Stimulated activated CD4-positive, alpha-beta T cell treated with anti-CD3 and anti-CD28 coated beads, Interleukin-1b, Interleukin-23, amount 100 ng/mL, for 4 hours (primary cell): ENCODE data around the gene KRT13.
A peak's percentile ranks its signal among the peaks of the same experiment; 100 is the strongest.
"Not testable (repeated sequence)": the region's sequence is repeated elsewhere in the genome, so short reads cannot be mapped to it uniquely, and the experiment has no call there.

Experiments used
- DNase-seq, 2 donors: peaks; one replicate each; pipeline ENCODE4 v3.0.0-alpha.2; 2020; ENCODE audit warnings: low read depth in 2 of 2

KRT13 gene

DNA sequence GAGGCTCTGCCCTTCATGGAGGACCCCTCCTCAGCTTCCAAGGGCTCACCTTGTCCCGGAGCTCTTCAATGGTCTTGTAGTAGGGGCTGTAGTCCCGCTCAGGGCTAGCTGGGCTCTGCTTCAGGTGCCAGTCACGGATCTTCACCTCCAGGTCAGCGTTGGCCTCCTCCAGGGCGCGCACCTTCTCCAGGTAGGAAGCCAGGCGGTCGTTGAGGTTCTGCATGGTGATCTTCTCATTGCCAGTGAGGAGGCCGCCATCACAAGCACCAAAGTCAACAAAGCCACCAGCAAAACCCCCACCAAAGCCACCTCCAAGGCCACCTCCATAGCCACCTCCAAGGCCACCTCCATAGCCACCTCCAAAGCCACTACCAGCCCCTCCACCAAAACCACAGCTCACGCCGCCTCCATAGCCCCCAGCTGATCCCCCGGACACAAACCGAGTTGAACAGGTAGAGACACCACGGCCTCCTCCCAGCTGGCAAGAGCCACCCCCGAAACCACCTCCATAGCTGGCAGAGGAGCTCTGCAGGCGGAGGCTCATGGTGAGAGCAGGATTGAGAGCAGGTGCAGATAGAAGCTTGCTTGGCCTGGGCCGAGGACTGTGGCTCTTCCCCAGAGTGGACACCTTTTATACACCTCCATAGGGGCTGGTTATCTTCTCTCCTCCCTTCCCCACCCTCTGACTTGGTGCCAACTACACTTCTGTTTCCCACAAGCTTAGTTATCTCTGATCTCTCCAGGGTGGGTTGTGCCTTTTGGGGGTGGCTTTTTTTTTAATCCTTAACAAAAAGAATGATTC is at the start of gene KRT13:
KRT13 (minus strand) TSS at position 606 of the 802 bp plus-strand sequence; CDS start at position 544, 62 bp downstream.
- no peak for DNase-seq

GRCh38 chr17:41553987-41554680 is 48.7 kb upstream of the KRT13 start:
- no peak for DNase-seq

GRCh38 chr17:41553176-41553575 is 47.8 kb upstream of the KRT13 start:
- no peak for DNase-seq

DNA sequence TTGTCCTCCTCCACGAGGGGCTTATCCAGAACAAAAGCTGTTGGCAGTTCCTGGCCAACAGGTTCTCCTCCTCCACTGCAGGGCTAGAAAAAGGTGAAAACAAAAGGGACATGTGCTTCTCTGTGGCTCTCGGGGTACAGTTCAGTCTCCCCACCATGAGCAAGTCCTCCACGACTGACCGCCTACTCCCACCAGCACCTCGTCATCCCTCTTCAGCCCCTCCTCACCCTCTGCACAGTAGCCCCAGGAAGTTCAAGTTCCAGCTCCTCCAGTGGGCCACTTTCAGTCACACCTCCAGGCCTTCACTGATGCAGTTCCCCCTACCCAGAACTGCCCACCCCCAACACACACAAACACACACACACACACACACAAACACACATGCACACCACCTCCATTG is 47.0 kb upstream of the KRT13 start:
- DNase-seq: no peak

- DNase-seq: no peak
Observed at GRCh38 chr17:41551365-41551764, 46.0 kb upstream of the KRT13 start.

GRCh38 chr17:41549596-41550039 is 44.2 kb upstream of the KRT13 start:
- no peak for DNase-seq

- peak; percentile 73 to 78 for DNase-seq
Observed at GRCh38 chr17:41548844-41549595, 43.6 kb upstream of the KRT13 start.

GRCh38 chr17:41547921-41548843 is 42.8 kb upstream of the KRT13 start:
- DNase-seq: peak; percentile 48 to 51

- no peak for DNase-seq
Observed at GRCh38 chr17:41547378-41547841, 42.0 kb upstream of the KRT13 start.

DNA sequence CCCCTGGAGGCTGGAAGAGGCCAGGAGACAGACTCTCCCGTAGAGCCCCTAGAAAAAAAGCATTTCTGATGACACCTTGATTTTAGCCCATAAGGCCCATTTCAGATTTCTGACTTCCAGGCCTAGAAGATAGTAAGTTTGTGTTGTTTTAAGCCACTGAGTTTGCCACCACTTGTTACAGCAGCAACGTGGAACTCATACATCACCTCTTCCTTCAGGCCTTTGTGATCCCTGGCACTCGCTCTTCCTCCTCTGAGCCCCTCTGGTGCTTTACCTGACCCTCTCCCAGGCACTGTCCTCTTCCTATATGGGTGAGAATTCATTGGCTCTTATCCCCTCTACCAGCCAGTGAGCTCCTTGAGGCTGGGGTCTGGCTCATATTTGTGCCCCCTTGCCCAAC is 41.4 kb upstream of the KRT13 start:
- no peak for DNase-seq

DNA sequence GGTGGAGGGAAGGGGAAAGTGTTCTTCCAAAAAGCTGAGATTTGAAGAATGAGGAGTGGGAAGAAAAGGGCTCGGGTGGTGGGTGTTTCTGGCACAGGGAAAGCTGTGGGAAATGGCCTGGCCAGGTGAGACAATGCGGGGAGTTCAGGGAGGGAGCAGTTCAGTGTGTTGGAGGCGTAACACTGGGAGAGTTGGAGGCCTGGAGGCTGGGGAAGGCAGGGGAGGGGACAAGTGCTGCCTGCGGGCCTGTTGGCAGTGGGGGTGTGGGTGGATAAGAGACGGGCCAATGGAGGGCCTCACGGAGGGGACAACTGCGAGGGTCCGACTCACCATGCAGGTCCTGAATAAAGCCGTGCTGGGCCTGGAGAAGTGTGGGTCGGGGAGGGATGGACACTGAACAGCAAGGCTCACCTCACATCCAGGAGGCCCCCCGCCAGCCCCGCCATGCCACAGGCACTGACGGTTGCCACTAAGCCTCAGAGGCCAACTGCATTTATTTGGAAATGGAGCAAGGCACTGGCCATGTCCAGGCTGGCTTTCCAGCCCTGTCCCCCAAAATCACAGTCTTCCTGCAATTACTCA is 40.5 kb upstream of the KRT13 start:
- no peak for DNase-seq

DNA sequence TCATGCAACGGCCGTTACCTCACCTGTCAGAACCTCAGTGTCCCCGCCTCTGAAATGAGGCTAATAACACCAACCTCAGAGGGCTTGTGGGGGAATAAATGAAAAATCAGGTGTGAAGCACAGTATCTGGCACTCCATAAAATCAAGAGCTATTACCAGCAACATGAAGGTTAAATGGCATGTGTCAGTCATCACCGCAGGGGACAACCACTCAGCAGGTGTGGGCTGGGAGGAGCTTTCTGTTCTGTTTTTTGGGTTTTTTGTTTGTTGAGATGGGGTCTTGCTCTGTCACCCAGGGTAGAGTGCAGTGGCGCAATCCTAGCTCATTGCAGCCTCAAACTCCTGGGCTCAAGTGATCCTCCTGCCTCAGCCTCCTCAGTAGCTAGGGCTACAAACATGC is 39.5 kb upstream of the KRT13 start:
- DNase-seq: no peak

DNA sequence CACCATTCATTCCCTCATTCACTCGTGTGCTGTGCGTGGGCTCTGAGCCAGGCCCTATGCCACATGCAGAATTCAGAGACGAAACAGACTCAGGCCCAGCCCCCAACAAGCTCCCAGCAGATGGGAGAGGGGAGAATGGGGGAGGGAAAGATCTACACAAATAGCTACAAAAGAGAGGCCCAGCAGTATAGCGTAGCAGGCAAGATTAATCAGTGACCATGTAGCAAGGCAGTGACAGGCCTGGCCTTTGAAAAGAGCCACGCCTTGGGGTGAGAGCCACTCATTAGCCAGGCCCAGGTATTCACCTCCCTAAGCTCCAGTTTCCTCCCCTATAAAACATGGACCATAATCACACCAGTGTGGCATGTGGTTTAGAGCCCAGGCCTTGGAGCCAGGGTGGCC is 39.1 kb upstream of the KRT13 start:
- DNase-seq: no peak

- not testable (repeated sequence) for DNase-seq
Observed at GRCh38 chr17:41542786-41543185, 37.4 kb upstream of the KRT13 start.

DNA sequence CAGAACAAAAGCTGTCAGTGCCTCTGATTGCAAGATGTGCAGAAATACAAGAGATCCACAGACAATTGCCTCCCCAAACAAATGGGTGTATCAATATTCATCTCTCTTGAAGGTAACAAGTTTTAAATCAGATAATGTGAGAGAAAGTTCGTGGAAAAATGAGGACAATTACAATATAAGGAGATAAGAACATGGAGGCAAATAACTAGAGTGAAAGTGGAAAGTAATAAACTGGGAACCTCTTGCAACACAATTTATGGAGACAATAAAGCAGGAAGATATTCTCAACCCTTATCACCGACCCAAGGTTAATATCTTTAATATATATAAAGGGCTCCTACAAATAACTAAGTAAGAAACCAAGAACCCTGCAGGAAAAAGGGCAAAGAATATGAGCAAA is 36.9 kb upstream of the KRT13 start:
- DNase-seq: no peak

GRCh38 chr17:41540921-41541625 is 35.7 kb upstream of the KRT13 start:
- no peak for DNase-seq

DNA sequence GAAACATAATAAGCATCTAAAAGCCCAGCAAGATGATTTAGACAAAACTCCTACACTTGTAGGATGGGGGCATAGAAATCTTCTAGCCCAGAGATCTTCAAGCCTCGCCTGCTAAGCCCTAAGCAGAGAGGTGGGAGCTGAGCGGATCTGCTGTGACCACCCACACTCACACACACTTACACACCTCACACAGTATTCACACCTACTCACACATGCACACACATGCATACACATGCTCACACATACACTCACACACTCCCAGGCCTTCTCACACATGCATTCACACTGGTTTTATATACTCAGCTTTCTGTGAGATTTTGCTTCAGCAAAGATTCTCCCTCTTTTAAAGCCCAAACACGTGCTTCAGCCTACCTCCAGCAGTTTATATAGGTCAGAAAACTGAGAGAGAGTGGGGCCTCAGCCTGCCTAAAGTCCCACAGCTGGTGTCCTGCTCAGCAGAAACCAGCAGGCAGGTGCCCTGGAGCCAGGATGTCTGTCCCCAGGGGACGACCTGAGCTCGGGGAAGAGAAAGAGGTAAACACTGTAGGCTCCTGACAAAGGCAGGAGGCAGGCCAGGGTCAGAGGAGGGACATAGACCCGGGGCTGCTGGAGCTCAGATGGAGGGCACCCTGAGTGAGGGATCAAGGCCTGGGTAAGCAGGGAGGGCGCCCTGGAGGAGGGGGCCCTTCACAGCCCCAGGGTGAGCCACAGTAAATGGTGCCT is 34.7 kb upstream of the KRT13 start:
- DNase-seq: no peak

GRCh38 chr17:41539071-41539492 is 33.7 kb upstream of the KRT13 start:
- DNase-seq: no peak

- no peak for DNase-seq
Observed at GRCh38 chr17:41538565-41538991, 33.2 kb upstream of the KRT13 start.
